ENCODE results near the gene NBEA.

The NBEA gene

DNA sequence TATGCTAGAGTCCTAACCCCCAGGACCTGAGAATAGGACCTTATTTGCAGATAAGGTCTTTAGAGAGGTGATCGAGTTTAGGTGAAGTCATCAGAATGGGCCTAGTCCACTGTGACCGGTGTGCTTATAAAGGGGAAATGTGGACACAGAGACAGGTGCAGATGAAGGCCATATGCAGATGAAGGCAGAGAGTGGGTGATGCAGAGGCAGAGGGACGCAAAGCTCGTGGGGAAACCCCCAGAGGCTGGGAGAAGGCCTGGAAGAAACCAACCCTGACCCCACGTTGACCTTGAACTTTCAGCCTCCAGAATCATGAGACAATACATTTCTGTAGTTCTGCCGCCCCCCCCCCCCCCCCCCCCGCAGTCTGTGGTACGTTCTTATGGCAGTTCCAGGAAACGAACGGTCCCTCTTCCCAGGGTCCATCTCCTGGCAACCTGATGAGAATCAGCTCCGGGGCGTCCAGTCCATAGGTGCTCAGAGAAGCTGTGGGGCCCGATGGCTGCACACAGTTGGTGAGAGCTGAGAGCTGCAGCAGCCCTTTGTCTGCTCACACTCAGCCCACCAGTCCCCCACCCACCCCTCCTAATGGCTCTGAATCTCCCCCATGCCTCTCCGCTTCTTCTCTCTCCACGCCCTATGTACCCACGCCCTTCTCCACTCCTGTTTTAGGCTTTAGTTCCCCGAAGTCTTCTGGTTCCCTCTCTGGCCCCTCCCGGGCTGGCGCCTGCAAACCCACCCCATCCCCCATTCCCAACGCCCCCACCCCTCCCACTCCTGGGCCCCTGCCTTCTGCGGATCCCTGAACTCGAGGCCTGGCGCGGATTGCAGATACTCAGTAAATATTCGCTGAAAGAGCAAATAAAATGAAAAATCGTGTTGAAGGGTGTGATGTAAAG lies 752.7 kb downstream of the NBEA start:
- no peak for TF ChIP-seq JUND (IDR thresholded peaks at IDR 0.05; ENCODE audit: low read depth)
- no peak for DNase-seq (ENCODE audit: low read depth in 1 of 2, low spot score in 1 of 2)
- in situ Hi-C loops (cut with HindIII; ENCODE audit: low pct_unique_long_range_greater_than_20kb, low sequenced_read_pairs) = no loop called here

DNA sequence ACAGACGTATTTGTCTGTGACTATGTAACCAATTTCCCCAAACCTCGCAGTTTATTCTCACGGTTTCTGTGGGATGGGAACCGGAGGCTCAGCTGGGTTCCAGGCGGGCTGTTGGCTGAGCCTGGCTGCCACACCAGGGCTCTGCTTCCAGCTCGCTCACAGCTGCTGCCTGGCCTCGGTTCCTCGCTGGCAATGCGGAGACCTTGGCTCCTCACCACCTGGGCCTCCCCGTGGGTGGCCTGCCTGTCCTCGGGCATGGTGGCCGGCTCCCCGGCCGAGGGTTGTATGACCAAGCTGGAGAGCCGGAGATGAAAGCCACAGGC lies 753.3 kb downstream of the NBEA start:
- DNase-seq (ENCODE audit: low read depth in 1 of 2, low spot score in 1 of 2) = no peak
- in situ Hi-C loops (cut with HindIII; ENCODE audit: low pct_unique_long_range_greater_than_20kb, low sequenced_read_pairs) = no loop called here
- no peak for TF ChIP-seq JUND (IDR thresholded peaks at IDR 0.05; ENCODE audit: low read depth)

- DNase-seq (ENCODE audit: low read depth in 1 of 2, low spot score in 1 of 2) = no peak
- in situ Hi-C loops (cut with HindIII; ENCODE audit: low pct_unique_long_range_greater_than_20kb, low sequenced_read_pairs) = no loop called here
- no peak for TF ChIP-seq JUND (IDR thresholded peaks at IDR 0.05; ENCODE audit: low read depth)
These were observed 755.2 kb downstream of the NBEA start for GRCh38 chr13:35697186-35697730.

DNA sequence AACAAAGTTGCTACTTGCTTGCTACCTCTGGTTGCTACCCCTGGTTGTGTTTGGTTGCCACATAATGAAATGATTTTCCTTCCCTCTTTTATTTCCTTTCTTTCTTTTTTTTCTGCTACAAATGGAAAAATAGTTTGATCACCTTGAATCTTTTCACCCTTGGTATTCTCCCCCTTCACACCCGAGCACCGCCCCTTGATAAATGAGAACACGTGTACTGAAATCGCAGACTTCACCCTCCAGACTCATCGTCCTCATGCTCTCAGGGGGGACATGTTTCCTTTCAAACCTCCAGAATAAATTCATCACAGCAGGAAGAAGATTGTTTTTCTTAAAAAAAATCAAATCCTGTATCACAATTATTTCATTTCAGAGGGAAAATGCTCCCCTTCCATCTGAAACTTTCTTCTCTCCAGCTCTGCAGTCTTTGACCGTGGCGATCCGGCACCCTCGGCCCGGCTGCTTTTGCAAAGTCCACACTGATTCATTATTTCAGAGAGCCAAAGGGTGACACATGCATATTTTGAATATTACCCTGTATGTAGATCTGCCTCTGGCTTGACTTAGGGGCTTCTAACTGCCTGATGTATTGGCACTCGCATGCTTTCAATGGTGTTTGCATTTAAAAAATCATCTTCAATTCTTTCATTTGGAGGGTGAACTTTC lies 757.0 kb downstream of the NBEA start:
- in situ Hi-C loops (cut with HindIII; ENCODE audit: low pct_unique_long_range_greater_than_20kb, low sequenced_read_pairs) = no loop called here
- no peak for DNase-seq (ENCODE audit: low read depth in 1 of 2, low spot score in 1 of 2)
- TF ChIP-seq JUND (IDR thresholded peaks at IDR 0.05; ENCODE audit: low read depth) = no peak

GRCh38 chr13:35699825-35700510 lies 757.9 kb downstream of the NBEA start:
- in situ Hi-C loops (cut with HindIII; ENCODE audit: low pct_unique_long_range_greater_than_20kb, low sequenced_read_pairs) = no loop called here
- no peak for DNase-seq (ENCODE audit: low read depth in 1 of 2, low spot score in 1 of 2)
- no peak for TF ChIP-seq JUND (IDR thresholded peaks at IDR 0.05; ENCODE audit: low read depth)

GRCh38 chr13:35700671-35701070 lies 758.6 kb downstream of the NBEA start:
- TF ChIP-seq JUND (IDR thresholded peaks at IDR 0.05; ENCODE audit: low read depth) = no peak
- DNase-seq (ENCODE audit: low read depth in 1 of 2, low spot score in 1 of 2) = no peak
- in situ Hi-C loops (cut with HindIII; ENCODE audit: low pct_unique_long_range_greater_than_20kb, low sequenced_read_pairs) = no loop called here

DNA sequence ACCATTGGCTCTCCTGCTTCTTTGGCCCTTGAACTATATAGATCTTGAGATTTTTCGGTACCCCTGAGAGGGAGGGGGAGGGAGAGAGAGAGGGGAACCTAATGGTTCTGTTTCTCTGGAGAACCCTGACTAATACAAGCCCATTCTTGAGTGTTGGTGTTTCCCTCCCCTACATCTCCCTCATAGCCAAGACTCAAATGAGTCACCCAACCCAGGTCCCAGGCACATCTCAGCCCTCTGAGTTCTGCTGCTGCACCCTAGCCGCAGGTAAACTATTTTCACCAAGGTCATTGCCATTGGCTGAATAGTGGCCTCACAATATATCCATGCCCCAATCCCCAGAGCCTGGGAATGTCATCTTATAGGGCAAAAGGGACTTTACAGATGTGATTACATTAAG lies 760.2 kb downstream of the NBEA start:
- TF ChIP-seq JUND (IDR thresholded peaks at IDR 0.05; ENCODE audit: low read depth) = no peak
- DNase-seq (ENCODE audit: low read depth in 1 of 2, low spot score in 1 of 2) = no peak
- in situ Hi-C loops (cut with HindIII; ENCODE audit: low pct_unique_long_range_greater_than_20kb, low sequenced_read_pairs) = no loop called here

DNA sequence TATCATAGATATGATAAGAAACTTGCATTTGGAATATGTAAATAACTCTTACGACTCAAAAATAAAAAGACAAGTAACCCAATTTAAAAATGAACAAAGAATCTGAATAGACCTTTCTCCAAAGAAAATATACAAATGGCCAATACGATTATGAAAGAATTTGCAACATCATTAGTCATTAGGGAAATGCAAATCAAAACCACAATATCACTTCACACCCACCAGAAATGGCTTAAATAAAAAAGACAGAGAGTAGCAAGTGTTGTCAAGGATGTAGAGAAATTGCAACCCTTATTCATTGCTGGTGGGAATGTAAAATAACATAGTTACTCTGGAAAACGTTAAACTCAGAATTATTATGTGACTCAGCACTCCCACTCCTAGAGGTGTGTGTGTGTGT lies 761.0 kb downstream of the NBEA start:
- no peak for TF ChIP-seq JUND (IDR thresholded peaks at IDR 0.05; ENCODE audit: low read depth)
- no peak for DNase-seq (ENCODE audit: low read depth in 1 of 2, low spot score in 1 of 2)
- in situ Hi-C loops (cut with HindIII; ENCODE audit: low pct_unique_long_range_greater_than_20kb, low sequenced_read_pairs) = no loop called here

DNA sequence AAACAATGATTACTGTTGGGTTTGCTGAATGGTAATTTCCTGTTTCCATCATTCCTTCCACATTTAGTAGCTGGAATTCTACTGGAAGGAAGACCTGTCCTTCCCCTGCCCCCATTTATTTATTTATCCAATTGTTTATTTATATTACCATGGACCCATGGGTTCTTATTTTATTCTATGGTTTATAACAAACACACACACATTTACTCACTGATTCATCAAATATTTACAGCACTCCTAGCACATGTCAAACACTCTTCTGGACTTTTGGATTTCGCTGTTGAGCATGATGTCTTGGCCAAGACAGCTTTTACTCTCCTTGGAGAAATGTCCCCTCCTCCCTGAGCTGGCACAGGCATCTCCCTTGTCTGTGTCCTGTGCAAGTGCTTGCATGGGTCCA lies 762.3 kb downstream of the NBEA start:
- in situ Hi-C loops (cut with HindIII; ENCODE audit: low pct_unique_long_range_greater_than_20kb, low sequenced_read_pairs) = no loop called here
- TF ChIP-seq JUND (IDR thresholded peaks at IDR 0.05; ENCODE audit: low read depth) = no peak
- no peak for DNase-seq (ENCODE audit: low read depth in 1 of 2, low spot score in 1 of 2)

DNA sequence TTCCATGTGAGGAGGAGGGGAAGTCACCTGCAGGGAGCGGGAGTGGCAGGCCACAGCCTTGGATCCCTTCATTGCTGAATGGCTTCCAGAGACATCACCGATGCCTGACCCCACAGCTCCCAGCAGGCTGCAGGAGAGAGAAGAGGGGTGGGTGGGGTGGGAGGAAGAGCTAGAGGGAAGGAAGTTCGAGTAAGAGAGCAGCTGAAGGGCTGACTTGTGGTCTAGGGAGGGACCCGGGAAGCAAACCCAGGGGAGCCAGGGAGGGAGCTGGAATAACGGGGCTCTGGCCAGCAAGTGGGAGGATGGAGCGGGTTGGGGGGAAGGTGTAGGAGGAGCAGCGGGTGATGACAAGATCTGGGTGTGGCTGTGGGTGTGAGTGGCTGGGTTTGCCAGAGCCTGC lies 764.2 kb downstream of the NBEA start:
- in situ Hi-C loops (cut with HindIII; ENCODE audit: low pct_unique_long_range_greater_than_20kb, low sequenced_read_pairs) = no loop called here
- DNase-seq (ENCODE audit: low read depth in 1 of 2, low spot score in 1 of 2) = no peak
- no peak for TF ChIP-seq JUND (IDR thresholded peaks at IDR 0.05; ENCODE audit: low read depth)

DNA sequence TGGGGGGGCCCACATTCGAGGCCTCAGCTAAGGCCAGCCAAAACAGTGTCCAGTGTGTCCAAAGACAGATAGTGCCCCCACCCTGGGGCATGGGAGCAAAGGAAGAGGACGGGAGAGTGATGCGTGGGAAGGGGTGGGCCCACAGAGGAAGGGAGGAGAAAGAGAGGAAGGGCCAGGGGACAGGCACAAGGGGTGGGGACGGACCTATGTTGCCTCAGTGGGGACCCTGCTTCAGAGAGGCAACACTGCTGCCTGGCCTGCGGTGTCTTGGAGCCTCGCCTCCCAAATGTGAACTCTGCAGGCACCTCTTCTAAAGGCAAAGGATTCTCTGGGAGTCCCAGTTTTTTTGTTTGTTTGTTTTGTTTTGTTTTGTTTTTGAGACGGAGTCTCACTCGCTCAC lies 764.7 kb downstream of the NBEA start:
- in situ Hi-C loops (cut with HindIII; ENCODE audit: low pct_unique_long_range_greater_than_20kb, low sequenced_read_pairs) = no loop called here
- no peak for DNase-seq (ENCODE audit: low read depth in 1 of 2, low spot score in 1 of 2)
- no peak for TF ChIP-seq JUND (IDR thresholded peaks at IDR 0.05; ENCODE audit: low read depth)

DNA sequence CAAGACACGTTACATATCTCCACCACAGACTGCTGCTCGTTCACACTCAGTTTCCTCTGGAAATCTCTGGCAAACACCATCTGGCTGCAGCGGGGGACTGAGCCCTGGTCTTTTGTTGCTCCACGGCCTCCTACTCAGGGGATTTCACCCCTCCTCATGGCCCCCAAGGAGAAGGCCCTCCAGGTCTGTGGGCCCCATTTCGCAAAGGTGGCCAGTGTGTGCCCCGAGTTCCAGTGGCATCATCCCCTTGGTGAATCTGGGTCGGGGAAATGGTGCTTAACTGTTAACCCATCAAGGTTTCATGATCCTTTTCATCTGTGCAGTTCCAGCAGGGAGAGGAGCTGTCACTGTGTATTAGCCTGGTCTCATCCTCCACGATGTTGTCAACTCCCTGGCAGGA lies 769.8 kb downstream of the NBEA start:
- no peak for DNase-seq (ENCODE audit: low read depth in 1 of 2, low spot score in 1 of 2)
- in situ Hi-C loops (cut with HindIII; ENCODE audit: low pct_unique_long_range_greater_than_20kb, low sequenced_read_pairs) = no loop called here
- TF ChIP-seq JUND (IDR thresholded peaks at IDR 0.05; ENCODE audit: low read depth) = no peak
